Measurements from ENCODE around the gene C6orf120.
A peak's percentile ranks its signal among the peaks of the same experiment; 100 is the strongest.

Gene C6orf120

DNA sequence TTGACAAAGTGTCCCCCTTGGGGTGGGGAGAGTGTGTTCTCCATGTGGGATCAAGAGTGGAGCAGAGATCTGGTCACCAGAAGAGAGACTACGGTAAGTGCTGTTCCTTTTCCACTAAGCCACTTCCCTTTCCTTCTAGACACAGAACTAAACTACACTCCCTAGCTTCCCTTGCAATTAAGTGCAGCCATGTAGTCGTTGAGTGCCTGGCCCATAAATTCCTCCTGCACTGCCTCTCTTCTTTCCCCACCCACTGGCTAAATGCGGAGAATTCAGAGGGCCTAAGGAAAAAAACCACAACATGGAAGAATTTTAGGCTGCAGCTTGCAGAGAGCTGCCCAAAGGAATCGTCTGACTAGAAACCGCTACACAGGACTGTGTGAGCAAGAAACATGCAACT is 1.6 kb upstream of the C6orf120 start:
- H3K9me3 ChIP-seq (ENCODE audit: insufficient read depth, low read depth, low read length): peaks cover 6% of the 10 kb centered on the region
- no peak overlapping the region for H3K9ac ChIP-seq (ENCODE audit: low read length)
- no peak overlapping the region for H2AFZ ChIP-seq (ENCODE audit: insufficient read depth, low read length, poor library complexity)
- H3K4me3 ChIP-seq (ENCODE audit: low read depth, low read length): no peak overlapping the region
- no peak overlapping the region for H4K12ac ChIP-seq (ENCODE audit: low read depth, low read length)
- H2BK5ac ChIP-seq (ENCODE audit: low read depth, low read length, poor library complexity): no peak overlapping the region
- H3K79me2 ChIP-seq (ENCODE audit: control insufficient read depth, insufficient read depth, low read length, poor library complexity): peaks cover 12% of the 10 kb centered on the region
- H3K27ac ChIP-seq (ENCODE audit: low read depth, low read length): no peak overlapping the region
- no peak overlapping the region for H3K4ac ChIP-seq (ENCODE audit: low read depth, low read length)
- H2AK5ac ChIP-seq (ENCODE audit: low read length): no peak overlapping the region
- H3K79me1 ChIP-seq (ENCODE audit: low read length): peaks cover 10% of the 10 kb centered on the region
- H3K23ac ChIP-seq (ENCODE audit: low read length): no peak overlapping the region
- H3K14ac ChIP-seq (ENCODE audit: low read length): no peak overlapping the region
- H4K8ac ChIP-seq (ENCODE audit: low read depth, low read length): no peak overlapping the region
- peaks cover 3 to 15% of the 10 kb centered on the region in 2 experiments for H3K36me3 ChIP-seq (ENCODE audit: control insufficient read depth in 1 of 2, insufficient read depth in 2 of 2, low read length in 2 of 2)
- no peak overlapping the region for H2BK12ac ChIP-seq (ENCODE audit: low read length)
- no CpG with 5 or more reads among the region's 5 CpGs for WGBS (ENCODE audit: extremely low coverage, insufficient coverage, insufficient read length)
- no peaks in the 10 kb centered on the region for H3K27me3 ChIP-seq (ENCODE audit: insufficient read depth, low read length)
- no peak overlapping the region for H3K18ac ChIP-seq (ENCODE audit: low read length)
- no peak overlapping the region for H4K91ac ChIP-seq (ENCODE audit: low read depth, low read length)
- peaks cover 2 to 11% of the 10 kb centered on the region in 2 experiments for H3K4me1 ChIP-seq (ENCODE audit: control insufficient read depth in 1 of 2, insufficient read depth in 2 of 2, low read length in 2 of 2)
- DNase-seq: no peak
- H3K4me2 ChIP-seq (ENCODE audit: low read length): peak overlapping the region; percentile 41
- no peak overlapping the region for H2BK120ac ChIP-seq (ENCODE audit: insufficient read depth, low read length, poor library complexity)

DNA sequence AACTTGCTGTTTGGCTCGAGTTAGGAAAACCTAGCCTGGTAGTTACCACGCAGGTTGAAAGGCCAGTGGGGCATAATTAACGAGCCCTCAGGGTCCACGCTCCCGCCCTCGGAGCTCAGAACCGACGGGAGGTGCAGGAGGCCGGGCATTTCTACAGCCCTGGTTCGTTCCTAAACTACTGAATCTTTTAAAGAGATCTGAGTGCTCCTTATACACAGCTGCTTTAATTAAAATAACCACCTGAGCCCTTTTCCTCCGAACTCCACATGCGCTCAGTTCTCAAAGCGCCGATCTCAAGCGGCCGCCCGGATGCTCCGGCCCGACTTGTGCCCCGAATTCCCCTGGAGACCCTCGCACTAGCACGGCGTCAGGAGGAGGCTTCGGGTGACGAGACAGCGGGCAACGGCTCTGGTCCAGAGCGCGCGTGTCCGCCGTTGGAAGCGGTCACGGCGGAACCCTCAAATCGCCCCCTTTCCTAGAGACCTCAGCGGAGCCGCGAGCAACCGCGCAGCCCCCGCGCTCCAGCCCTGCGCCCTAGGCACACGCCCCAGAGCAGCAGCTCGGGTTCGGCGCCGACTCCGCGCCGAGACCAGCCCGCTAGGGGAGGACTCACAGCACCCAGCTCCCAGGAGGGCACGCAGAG is 494 bp upstream of the C6orf120 start:
- H2AFZ ChIP-seq (ENCODE audit: insufficient read depth, low read length, poor library complexity): peak overlapping the region; percentile 41
- no peak overlapping the region for H3K23ac ChIP-seq (ENCODE audit: low read length)
- H4K91ac ChIP-seq (ENCODE audit: low read depth, low read length): peak overlapping the region; percentile 41
- H3K18ac ChIP-seq (ENCODE audit: low read length): peak overlapping the region; percentile 71
- peaks cover 4% of the 10 kb centered on the region for H3K9me3 ChIP-seq (ENCODE audit: insufficient read depth, low read depth, low read length)
- whole genome bisulfite sequencing (ENCODE audit: extremely low coverage, insufficient coverage, insufficient read length): no CpG with 5 or more reads among the region's 54 CpGs
- peaks cover 3 to 12% of the 10 kb centered on the region in 2 experiments for H3K36me3 ChIP-seq (ENCODE audit: control insufficient read depth in 1 of 2, insufficient read depth in 2 of 2, low read length in 2 of 2)
- H3K79me1 ChIP-seq (ENCODE audit: low read length): peaks cover 10% of the 10 kb centered on the region
- peak overlapping the region; percentile 16 for H3K27ac ChIP-seq (ENCODE audit: low read depth, low read length)
- H3K79me2 ChIP-seq (ENCODE audit: control insufficient read depth, insufficient read depth, low read length, poor library complexity): peaks cover 12% of the 10 kb centered on the region
- H3K4ac ChIP-seq (ENCODE audit: low read depth, low read length): peak overlapping the region; percentile 28
- H3K14ac ChIP-seq (ENCODE audit: low read length): peak overlapping the region; percentile 62
- no peak overlapping the region for H2BK5ac ChIP-seq (ENCODE audit: low read depth, low read length, poor library complexity)
- peak overlapping the region; percentile 94 for H3K9ac ChIP-seq (ENCODE audit: low read length)
- peak overlapping the region; percentile 87 for H3K4me2 ChIP-seq (ENCODE audit: low read length)
- H2BK120ac ChIP-seq (ENCODE audit: insufficient read depth, low read length, poor library complexity): peak overlapping the region; percentile 75
- H2AK5ac ChIP-seq (ENCODE audit: low read length): no peak overlapping the region
- H3K27me3 ChIP-seq (ENCODE audit: insufficient read depth, low read length): no peaks in the 10 kb centered on the region
- H3K4me1 ChIP-seq (ENCODE audit: control insufficient read depth in 1 of 2, insufficient read depth in 2 of 2, low read length in 2 of 2): peaks cover 2 to 8% of the 10 kb centered on the region in 2 experiments
- H2BK12ac ChIP-seq (ENCODE audit: low read length): no peak overlapping the region
- peak overlapping the region; percentile 89 for H4K12ac ChIP-seq (ENCODE audit: low read depth, low read length)
- H3K4me3 ChIP-seq (ENCODE audit: low read depth, low read length): peak overlapping the region; percentile 94
- peak; percentile 13 to 39 for DNase-seq
- H4K8ac ChIP-seq (ENCODE audit: low read depth, low read length): peak overlapping the region; percentile 87

DNA sequence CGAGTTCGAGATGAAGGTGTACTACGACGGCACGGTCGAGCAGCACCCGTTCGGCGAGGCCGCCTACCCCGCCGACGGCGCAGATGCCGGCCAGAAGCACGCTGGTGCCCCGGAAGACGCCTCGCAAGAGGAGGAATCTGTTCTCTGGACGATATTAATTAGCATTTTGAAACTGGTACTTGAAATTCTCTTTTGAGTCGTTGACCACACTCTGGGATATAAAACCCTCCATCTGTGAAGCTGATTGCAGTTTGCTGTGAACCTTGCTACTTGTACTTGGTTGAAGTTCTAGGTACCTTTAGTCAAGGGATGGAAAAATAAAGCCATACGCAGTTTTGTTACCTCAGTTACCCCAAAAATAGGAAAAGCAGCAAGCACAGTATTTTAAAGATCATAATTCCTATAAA is 917 bp downstream of the C6orf120 start:
- no peak overlapping the region for H3K27ac ChIP-seq (ENCODE audit: low read depth, low read length)
- no peak overlapping the region for H2AK5ac ChIP-seq (ENCODE audit: low read length)
- no peak overlapping the region for H2BK120ac ChIP-seq (ENCODE audit: insufficient read depth, low read length, poor library complexity)
- no peak overlapping the region for H3K18ac ChIP-seq (ENCODE audit: low read length)
- no peak for DNase-seq
- no peak overlapping the region for H2BK5ac ChIP-seq (ENCODE audit: low read depth, low read length, poor library complexity)
- H3K27me3 ChIP-seq (ENCODE audit: insufficient read depth, low read length): no peaks in the 10 kb centered on the region
- peaks cover 12% of the 10 kb centered on the region for H3K79me2 ChIP-seq (ENCODE audit: control insufficient read depth, insufficient read depth, low read length, poor library complexity)
- H2BK12ac ChIP-seq (ENCODE audit: low read length): no peak overlapping the region
- peaks cover 4% of the 10 kb centered on the region for H3K9me3 ChIP-seq (ENCODE audit: insufficient read depth, low read depth, low read length)
- H3K23ac ChIP-seq (ENCODE audit: low read length): peak overlapping the region; percentile 9
- no CpG with 5 or more reads among the region's 22 CpGs for WGBS (ENCODE audit: extremely low coverage, insufficient coverage, insufficient read length)
- H3K9ac ChIP-seq (ENCODE audit: low read length): peak overlapping the region; percentile 93
- peaks cover 2 to 8% of the 10 kb centered on the region in 2 experiments for H3K4me1 ChIP-seq (ENCODE audit: control insufficient read depth in 1 of 2, insufficient read depth in 2 of 2, low read length in 2 of 2)
- H2AFZ ChIP-seq (ENCODE audit: insufficient read depth, low read length, poor library complexity): peak overlapping the region; percentile 65
- peak overlapping the region; percentile 68 for H4K91ac ChIP-seq (ENCODE audit: low read depth, low read length)
- peaks cover 10% of the 10 kb centered on the region for H3K79me1 ChIP-seq (ENCODE audit: low read length)
- H3K36me3 ChIP-seq (ENCODE audit: control insufficient read depth in 1 of 2, insufficient read depth in 2 of 2, low read length in 2 of 2): peaks cover 5 to 13% of the 10 kb centered on the region in 2 experiments
- H4K8ac ChIP-seq (ENCODE audit: low read depth, low read length): peak overlapping the region; percentile 92
- H3K4ac ChIP-seq (ENCODE audit: low read depth, low read length): peak overlapping the region; percentile 70
- peak overlapping the region; percentile 93 for H4K12ac ChIP-seq (ENCODE audit: low read depth, low read length)
- H3K4me2 ChIP-seq (ENCODE audit: low read length): peak overlapping the region; percentile 91
- no peak overlapping the region for H3K14ac ChIP-seq (ENCODE audit: low read length)
- H3K4me3 ChIP-seq (ENCODE audit: low read depth, low read length): peak overlapping the region; percentile 94

DNA sequence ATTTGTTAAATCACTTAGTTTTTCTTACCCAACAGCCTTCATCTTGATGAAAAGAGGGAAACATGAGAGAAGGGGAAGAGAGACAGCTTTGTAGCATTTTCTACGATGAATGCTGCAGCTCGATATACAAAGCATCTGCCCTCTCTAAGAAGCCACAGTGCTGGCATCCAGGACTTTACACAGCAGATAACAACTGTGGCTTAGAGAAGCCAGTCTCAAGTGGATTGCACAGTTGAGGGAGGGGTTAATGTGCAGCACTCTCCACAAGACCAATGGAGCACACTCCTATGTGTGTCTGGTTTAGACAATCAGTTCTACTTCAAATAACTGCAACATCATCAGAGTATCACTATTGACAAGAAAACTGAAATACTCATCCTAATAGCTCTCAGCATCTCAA is 5.8 kb downstream of the C6orf120 start:
- Histone ChIP-seq H4K8ac (ENCODE audit: low read depth, low read length) (no peak overlapping the region), H3K4me3 (ENCODE audit: low read depth, low read length) (no peak overlapping the region), H3K4ac (ENCODE audit: low read depth, low read length) (no peak overlapping the region), H3K79me2 (ENCODE audit: control insufficient read depth, insufficient read depth, low read length, poor library complexity) (peaks cover under 1% of the 10 kb centered on the region), H3K27me3 (ENCODE audit: insufficient read depth, low read length) (no peaks in the 10 kb centered on the region), H3K79me1 (ENCODE audit: low read length) (no peaks in the 10 kb centered on the region), H3K9ac (ENCODE audit: low read length) (no peak overlapping the region), H3K4me2 (ENCODE audit: low read length) (no peak overlapping the region), H4K12ac (ENCODE audit: low read depth, low read length) (no peak overlapping the region), H2BK12ac (ENCODE audit: low read length) (no peak overlapping the region), H3K36me3 (ENCODE audit: control insufficient read depth in 1 of 2, insufficient read depth in 2 of 2, low read length in 2 of 2) (peaks cover 6 to 10% of the 10 kb centered on the region in 2 experiments), H4K91ac (ENCODE audit: low read depth, low read length) (no peak overlapping the region), H2AK5ac (ENCODE audit: low read length) (no peak overlapping the region), H2BK5ac (ENCODE audit: low read depth, low read length, poor library complexity) (no peak overlapping the region), H3K14ac (ENCODE audit: low read length) (no peak overlapping the region), H3K18ac (ENCODE audit: low read length) (no peak overlapping the region), H3K4me1 (ENCODE audit: control insufficient read depth in 1 of 2, insufficient read depth in 2 of 2, low read length in 2 of 2) (peaks cover 0 to 2% of the 10 kb centered on the region in 2 experiments), H3K23ac (ENCODE audit: low read length) (no peak overlapping the region), H3K9me3 (ENCODE audit: insufficient read depth, low read depth, low read length) (no peaks in the 10 kb centered on the region), H2AFZ (ENCODE audit: insufficient read depth, low read length, poor library complexity) (no peak overlapping the region), H3K27ac (ENCODE audit: low read depth, low read length) (no peak overlapping the region), H2BK120ac (ENCODE audit: insufficient read depth, low read length, poor library complexity) (no peak overlapping the region)
- no peak for DNase-seq
- no CpG with 5 or more reads among the region's 2 CpGs for WGBS (ENCODE audit: extremely low coverage, insufficient coverage, insufficient read length)

Measured in trophoblast cell (in vitro differentiated cells and primary cell).